Measurements from ENCODE around the gene SSBP4.

Gene SSBP4

DNA sequence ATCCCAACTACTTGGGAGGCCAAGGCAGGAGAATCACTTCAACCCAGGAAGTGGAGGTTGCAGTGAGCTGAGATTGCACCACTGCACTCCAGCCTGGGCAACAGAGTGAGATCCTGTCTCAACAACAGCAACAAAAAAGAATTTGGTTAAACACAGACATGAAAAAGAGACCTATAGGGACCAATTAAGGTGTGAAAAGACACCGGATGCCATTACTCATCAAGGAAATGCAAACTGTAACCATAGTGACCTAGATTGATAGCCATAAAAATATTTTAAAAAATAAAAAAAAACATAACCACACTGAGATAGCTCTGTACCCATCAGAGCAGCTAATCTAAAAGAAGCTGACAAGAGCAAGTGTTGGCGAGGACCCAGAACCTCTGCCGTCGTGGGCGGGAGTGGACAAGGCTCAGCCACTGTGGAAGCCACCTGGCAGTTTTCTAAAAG is 55.8 kb downstream of the SSBP4 start:
- no peak overlapping the region for H3K4me3 ChIP-seq
- TF ChIP-seq EZH2 (IDR thresholded peaks at IDR 0.05) (no peak), POLR2AphosphoS5 (IDR thresholded peaks at IDR 0.05; ENCODE audit: borderline replicate concordance, low read depth, low read length) (no peak), FOXP2 (optimal IDR thresholded peaks at IDR 0.05; ENCODE audit: control extremely low read depth, extremely low read length, insufficient read depth) (no peak)
- H3K36me3 ChIP-seq (ENCODE audit: insufficient read depth, low read length): no peaks in the 10 kb centered on the region
- DNase-seq (ENCODE audit: low read depth, low spot score): no peak
- H3K27ac ChIP-seq: no peak overlapping the region
- no peak overlapping the region for H3K9ac ChIP-seq (ENCODE audit: insufficient read length)
- no peaks in the 10 kb centered on the region for H3K9me3 ChIP-seq (ENCODE audit: low read depth, low read length)

DNA sequence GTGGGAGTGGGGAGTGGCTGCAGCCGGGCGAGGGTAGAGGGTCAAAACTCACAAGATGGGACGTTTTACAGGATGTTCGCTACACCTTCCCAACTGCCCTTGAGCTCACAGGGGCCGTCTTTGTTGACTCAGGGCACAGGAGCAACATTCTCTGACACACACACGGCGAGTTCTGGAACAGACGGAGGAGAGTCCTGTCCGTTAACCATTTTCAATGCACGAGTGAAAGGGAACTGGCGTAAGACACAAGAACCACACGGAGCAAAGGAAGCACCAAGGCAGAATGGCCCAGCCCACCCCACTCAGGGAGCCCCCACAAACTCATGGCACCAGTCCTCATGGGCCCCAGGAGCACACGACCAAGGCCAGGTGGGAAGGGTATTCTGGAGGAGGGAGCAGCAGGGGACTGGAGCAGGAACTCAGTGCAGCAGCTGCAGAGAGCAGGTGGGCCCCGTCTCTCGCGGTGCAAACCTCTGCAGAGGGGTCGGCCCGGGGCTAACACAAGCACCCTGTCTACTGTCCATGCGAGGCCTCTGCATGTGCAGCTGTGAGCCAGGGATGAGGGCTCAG is 56.6 kb downstream of the SSBP4 start:
- no peaks in the 10 kb centered on the region for H3K9me3 ChIP-seq (ENCODE audit: low read depth, low read length)
- no peaks in the 10 kb centered on the region for H3K36me3 ChIP-seq (ENCODE audit: insufficient read depth, low read length)
- TF ChIP-seq POLR2AphosphoS5 (IDR thresholded peaks at IDR 0.05; ENCODE audit: borderline replicate concordance, low read depth, low read length): no peak
- TF ChIP-seq EZH2 (IDR thresholded peaks at IDR 0.05): no peak
- no peak for TF ChIP-seq FOXP2 (optimal IDR thresholded peaks at IDR 0.05; ENCODE audit: control extremely low read depth, extremely low read length, insufficient read depth)
- no peak overlapping the region for H3K9ac ChIP-seq (ENCODE audit: insufficient read length)
- H3K27ac ChIP-seq: no peak overlapping the region
- no peak for DNase-seq (ENCODE audit: low read depth, low spot score)
- H3K4me3 ChIP-seq: no peak overlapping the region

DNA sequence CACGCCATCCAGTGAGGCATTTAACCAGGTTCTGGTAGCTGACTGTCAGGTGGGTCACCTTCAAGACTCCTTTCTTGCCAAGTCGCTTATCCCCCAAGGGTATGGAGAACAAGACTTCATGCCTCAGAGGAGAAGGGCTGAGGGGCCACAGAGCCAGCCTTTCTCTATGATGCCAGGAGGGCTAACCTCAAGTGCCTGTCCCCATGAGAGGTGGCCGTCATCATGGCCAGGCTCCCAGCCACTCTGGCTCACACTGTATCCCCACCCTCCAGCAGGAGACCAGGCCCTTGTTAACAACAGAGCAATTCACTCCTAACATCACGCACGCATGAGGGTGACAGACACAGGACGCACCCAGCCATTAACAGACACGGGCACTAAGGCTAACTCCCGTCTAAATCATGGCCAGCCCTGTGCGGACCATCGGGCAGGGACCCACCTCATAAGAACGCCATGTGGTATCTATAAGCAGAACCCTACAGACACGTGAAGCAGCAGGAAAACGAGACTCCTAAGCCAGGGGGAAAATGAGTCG is 57.4 kb downstream of the SSBP4 start:
- Histone ChIP-seq H3K4me3 (no peak overlapping the region), H3K36me3 (ENCODE audit: insufficient read depth, low read length) (no peaks in the 10 kb centered on the region), H3K9ac (ENCODE audit: insufficient read length) (no peak overlapping the region), H3K27ac (peak overlapping the region; percentile 74), H3K9me3 (ENCODE audit: low read depth, low read length) (no peaks in the 10 kb centered on the region)
- TF ChIP-seq POLR2AphosphoS5 (IDR thresholded peaks at IDR 0.05; ENCODE audit: borderline replicate concordance, low read depth, low read length): no peak
- TF ChIP-seq EZH2 (IDR thresholded peaks at IDR 0.05): no peak
- TF ChIP-seq FOXP2 (optimal IDR thresholded peaks at IDR 0.05; ENCODE audit: control extremely low read depth, extremely low read length, insufficient read depth): no peak
- no peak for DNase-seq (ENCODE audit: low read depth, low spot score)

DNA sequence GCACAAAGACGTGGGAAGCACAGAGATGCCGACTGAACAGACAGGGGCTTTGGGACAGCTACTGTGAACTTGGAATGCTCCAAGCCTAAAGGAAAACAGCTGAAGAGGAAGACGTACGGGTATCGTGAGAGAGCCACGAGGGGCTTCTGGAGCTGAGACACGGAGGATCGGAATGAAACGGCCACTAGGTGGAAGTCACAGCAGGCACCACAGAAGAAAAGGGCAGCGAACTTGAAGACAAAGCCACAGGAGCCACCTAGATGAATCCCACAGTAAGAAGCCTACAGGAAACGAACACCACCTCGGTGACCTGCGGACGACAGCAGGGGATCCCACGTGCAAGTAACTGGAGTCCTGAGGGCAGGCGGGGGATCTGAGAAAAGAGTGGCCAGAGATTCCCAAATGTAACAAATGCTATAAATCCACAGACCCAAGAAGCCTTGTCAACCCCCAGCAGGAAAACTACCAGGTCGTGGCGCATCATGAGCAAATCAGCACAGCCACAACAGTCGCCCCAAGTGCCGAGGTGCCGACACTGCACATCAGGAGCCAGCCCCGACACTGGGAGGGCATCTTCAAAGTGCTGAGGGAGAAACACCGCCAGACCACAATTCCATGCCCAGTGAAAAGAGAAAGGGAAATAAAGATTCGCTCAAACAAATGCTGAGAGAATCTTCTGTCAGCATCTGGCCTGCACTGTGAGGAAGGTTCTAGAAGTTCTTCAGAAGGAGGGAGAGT is 58.0 kb downstream of the SSBP4 start:
- no peak for DNase-seq (ENCODE audit: low read depth, low spot score)
- TF ChIP-seq POLR2AphosphoS5 (IDR thresholded peaks at IDR 0.05; ENCODE audit: borderline replicate concordance, low read depth, low read length): no peak
- TF ChIP-seq FOXP2 (optimal IDR thresholded peaks at IDR 0.05; ENCODE audit: control extremely low read depth, extremely low read length, insufficient read depth): no peak
- TF ChIP-seq EZH2 (IDR thresholded peaks at IDR 0.05): no peak
- no peaks in the 10 kb centered on the region for H3K9me3 ChIP-seq (ENCODE audit: low read depth, low read length)
- H3K36me3 ChIP-seq (ENCODE audit: insufficient read depth, low read length): no peaks in the 10 kb centered on the region
- H3K9ac ChIP-seq (ENCODE audit: insufficient read length): no peak overlapping the region
- peak overlapping the region; percentile 74 for H3K27ac ChIP-seq
- no peak overlapping the region for H3K4me3 ChIP-seq

DNA sequence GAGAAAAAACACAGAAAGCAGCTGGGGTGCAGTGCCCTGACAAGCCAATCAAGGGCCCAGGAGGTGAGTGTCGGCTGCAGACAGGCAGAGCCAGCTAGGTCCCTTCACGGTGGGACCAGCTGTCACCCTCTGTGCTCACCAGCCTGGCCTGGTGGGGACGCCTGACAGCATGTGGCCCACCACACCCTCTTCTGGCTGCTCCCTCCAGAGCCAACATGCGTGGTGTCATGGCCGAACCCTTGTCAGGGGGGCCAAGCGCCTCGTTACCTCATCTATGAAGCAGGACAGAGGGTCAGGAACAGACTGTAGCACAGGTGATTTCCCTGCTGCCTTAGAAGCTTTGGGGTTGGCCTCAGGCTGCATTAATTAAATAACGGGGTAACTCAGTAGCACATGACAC is 58.8 kb downstream of the SSBP4 start:
- H3K36me3 ChIP-seq (ENCODE audit: insufficient read depth, low read length): no peaks in the 10 kb centered on the region
- no peak for TF ChIP-seq FOXP2 (optimal IDR thresholded peaks at IDR 0.05; ENCODE audit: control extremely low read depth, extremely low read length, insufficient read depth)
- no peak overlapping the region for H3K4me3 ChIP-seq
- no peak overlapping the region for H3K27ac ChIP-seq
- no peaks in the 10 kb centered on the region for H3K9me3 ChIP-seq (ENCODE audit: low read depth, low read length)
- H3K9ac ChIP-seq (ENCODE audit: insufficient read length): no peak overlapping the region
- no peak for DNase-seq (ENCODE audit: low read depth, low spot score)

DNA sequence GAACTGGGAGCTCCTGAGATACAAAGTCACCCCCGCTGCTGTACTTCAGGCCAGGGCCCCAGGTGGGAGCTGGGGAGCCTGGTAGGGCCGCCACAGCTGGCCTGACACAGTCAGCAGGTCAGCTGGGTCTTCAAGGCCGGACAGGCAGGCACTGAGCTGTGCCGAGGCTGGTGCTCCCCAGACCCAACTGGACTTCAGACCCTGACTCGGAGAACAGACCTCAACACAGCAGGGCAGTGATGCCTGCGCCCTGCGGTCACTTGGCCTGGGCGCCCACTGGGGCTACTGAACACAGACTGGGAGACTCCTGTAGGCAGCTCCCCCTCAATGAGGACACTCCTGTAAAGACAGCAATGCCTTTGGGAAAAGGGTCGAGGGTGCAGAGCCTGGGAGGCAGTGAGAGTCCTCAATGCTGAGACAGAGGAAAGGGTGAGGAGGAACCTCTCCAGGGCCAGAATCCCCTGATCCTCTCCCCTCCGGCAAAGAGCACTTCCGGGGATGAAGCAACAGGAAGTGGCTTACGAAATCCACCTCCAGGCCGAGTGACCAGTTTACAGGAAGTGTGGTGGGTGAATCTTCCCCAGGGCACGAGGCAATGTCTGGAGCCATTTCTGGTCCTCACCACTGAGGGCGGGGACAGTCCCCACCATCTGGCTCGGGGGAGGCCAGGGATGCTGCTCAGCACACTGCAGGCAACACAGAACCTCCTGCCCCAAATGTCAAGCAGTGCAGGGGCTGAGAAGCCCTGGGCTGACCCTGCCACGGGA is 59.5 kb downstream of the SSBP4 start:
- Histone ChIP-seq H3K36me3 (ENCODE audit: insufficient read depth, low read length) (no peaks in the 10 kb centered on the region), H3K27ac (no peak overlapping the region), H3K4me3 (peak overlapping the region; percentile 28; the same call in 1 of the 2 replicates), H3K9me3 (ENCODE audit: low read depth, low read length) (no peaks in the 10 kb centered on the region), H3K9ac (ENCODE audit: insufficient read length) (no peak overlapping the region)
- DNase-seq (ENCODE audit: low read depth, low spot score): peak; percentile 35
- TF ChIP-seq POLR2AphosphoS5 (IDR thresholded peaks at IDR 0.05; ENCODE audit: borderline replicate concordance, low read depth, low read length) (peak; percentile 44; the same call in 1 of the 2 replicates), FOXP2 (optimal IDR thresholded peaks at IDR 0.05; ENCODE audit: control extremely low read depth, extremely low read length, insufficient read depth) (no peak)

DNA sequence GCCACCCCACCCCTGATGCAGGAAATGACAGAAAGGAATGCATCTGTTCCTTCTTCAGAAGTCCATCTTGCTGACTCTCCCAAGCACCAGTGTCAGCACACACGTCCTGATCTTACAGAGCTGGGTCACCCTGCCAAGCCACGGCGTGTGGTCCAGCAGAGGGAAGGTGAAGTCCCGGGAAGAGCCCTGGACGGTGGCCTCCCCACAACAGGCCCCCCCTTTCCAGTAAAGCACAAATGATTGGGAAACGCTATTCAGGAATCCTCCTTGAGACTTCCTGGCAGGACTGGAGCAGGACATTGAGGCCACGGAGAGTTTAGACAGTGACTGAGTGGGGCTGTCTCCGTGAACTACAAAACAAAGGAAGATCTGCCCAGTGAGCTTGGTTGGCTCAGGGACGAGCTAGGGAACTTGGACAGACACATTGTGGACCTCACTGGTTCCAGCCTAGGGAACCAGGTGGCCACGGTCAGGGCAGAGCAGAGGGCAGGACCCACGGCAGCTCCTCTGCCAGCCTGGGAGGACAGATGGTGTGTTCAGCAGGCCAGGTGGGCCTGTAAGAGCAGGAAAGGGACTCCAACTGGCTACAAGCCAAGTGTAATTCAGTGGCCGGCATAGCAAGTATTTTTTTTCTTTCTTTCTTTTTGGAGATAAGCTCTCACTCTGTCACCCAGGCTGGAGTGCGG is 61.0 kb downstream of the SSBP4 start:
- H3K4me3 ChIP-seq: no peak overlapping the region
- H3K27ac ChIP-seq: no peak overlapping the region
- no peaks in the 10 kb centered on the region for H3K36me3 ChIP-seq (ENCODE audit: insufficient read depth, low read length)
- no peak overlapping the region for H3K9ac ChIP-seq (ENCODE audit: insufficient read length)
- DNase-seq (ENCODE audit: low read depth, low spot score): no peak
- TF ChIP-seq FOXP2 (optimal IDR thresholded peaks at IDR 0.05; ENCODE audit: control extremely low read depth, extremely low read length, insufficient read depth) (no peak), POLR2AphosphoS5 (IDR thresholded peaks at IDR 0.05; ENCODE audit: borderline replicate concordance, low read depth, low read length) (no peak), EZH2 (IDR thresholded peaks at IDR 0.05) (no peak)
- no peaks in the 10 kb centered on the region for H3K9me3 ChIP-seq (ENCODE audit: low read depth, low read length)

All from SK-N-MC (cell line).